HepG2 (cell line): Measurements from ENCODE around the gene BCKDHA. TPM values are rescaled to one million over a fixed set of nuclear protein-coding genes. Genes with fewer than 3 reads are reported as not detected.

ENCODE experiments used
- ATAC-seq: fragments of 200-7000 bp; cut with Tn5 transposase; 3 replicates; pipeline ENCODE4 v1.9.1; 2020; ENCODE audit warnings: mild to moderate bottlenecking, moderate library complexity
- BruUV-seq: library from RNA; stranded (reverse); fragments of 400-500 nt; replicated peaks from 2 replicates; lab custom pipeline; 2021; lab: Mats Ljungman, UMichigan
- CTCF ChIA-PET: fragments of 300-600 bp; formaldehyde crosslinking; extraction: SDS; loops from one replicate; lab custom pipeline; 2021; ENCODE audit warnings: low total read pairs, inconsistent platforms, low intra/inter-chr PET ratio; lab: Yijun Ruan, JAX
- POLR2A ChIA-PET: fragments of 350-600 bp; sonication (Branson Sonifier 250); formaldehyde crosslinking; loops from one replicate; lab custom pipeline; 2020; ENCODE audit warnings: antibody characterized with exemption, inconsistent platforms; lab: Yijun Ruan, JAX
- DNase-seq: peaks from one replicate; pipeline ENCODE4 v3.0.0-alpha.2; 2015; ENCODE audit warnings: low spot score
- FAIRE-seq: peaks from 3 replicates; lab custom pipeline; 2011; peaks lifted over from hg19 to GRCh38; lab: Jason Lieb, UNC
- H2AFZ ChIP-seq: one replicate; pipeline ENCODE4 v1.6.1; 2011; ENCODE audit warnings: low read length, inconsistent platforms
- H3K27ac ChIP-seq: fragments of 300-600 bp; 3 replicates; pipeline ENCODE4 v1.8.0; 2011; ENCODE audit warnings: mixed run types, mild to moderate bottlenecking, mixed read lengths, low read length, inconsistent platforms; ENCODE audit not compliant: insufficient read depth; ENCODE audit errors: extremely low read length
- H3K27me3 ChIP-seq, 2 experiments: fragments of 200-600 bp in 1 of 2; 2 replicates in 1 of 2; 3 replicates in 1 of 2; pipeline versions ENCODE4 v1.6.0 to v1.8.0; 2011; ENCODE audit warnings: low read length in 2 of 2, mild to moderate bottlenecking in 2 of 2, moderate library complexity in 2 of 2, inconsistent platforms in 1 of 2; ENCODE audit not compliant: insufficient read depth in 2 of 2, control insufficient read depth in 1 of 2
- H3K36me3 ChIP-seq, 2 experiments: fragments of 200-600 bp in 1 of 2; replicated peaks in 1 of 2; 2 replicates in 1 of 2; 3 replicates in 1 of 2; pipeline versions ENCODE4 v1.5.1 to v1.8.0; 2011; ENCODE audit warnings: low read length in 2 of 2, inconsistent platforms in 1 of 2; ENCODE audit not compliant: insufficient read depth in 2 of 2, control insufficient read depth in 1 of 2
- H3K4me1 ChIP-seq: 2 replicates; pipeline ENCODE4 v1.5.1; 2012; ENCODE audit warnings: low read length, inconsistent platforms; ENCODE audit not compliant: insufficient read depth
- H3K4me2 ChIP-seq: 2 replicates; pipeline ENCODE4 v1.6.0; 2011; ENCODE audit warnings: low read depth, low read length, inconsistent platforms
- H3K4me3 ChIP-seq, 3 experiments: fragments of 200-600 bp in 1 of 3; sonication (generic), shearing (Covaris generic) in 1 of 3; replicated peaks in 1 of 3; 2 replicates each; pipeline ENCODE4 v1.5.1; 2011 to 2016; ENCODE audit warnings: low read length in 3 of 3, inconsistent platforms in 2 of 3, low read depth in 2 of 3, mild to moderate bottlenecking in 2 of 3, control low read depth in 1 of 3, mixed read lengths in 1 of 3; ENCODE audit not compliant: insufficient read depth in 1 of 3
- H3K79me2 ChIP-seq: one replicate; pipeline ENCODE4 v1.6.1; 2011; ENCODE audit warnings: low read length, inconsistent platforms; ENCODE audit not compliant: insufficient read depth
- H3K9ac ChIP-seq: 2 replicates; pipeline ENCODE4 v1.6.0; 2011; ENCODE audit warnings: mild to moderate bottlenecking, low read depth, low read length, inconsistent platforms; ENCODE audit not compliant: insufficient read depth
- H3K9me3 ChIP-seq: 2 replicates; pipeline ENCODE4 v1.5.1; 2012; ENCODE audit warnings: mild to moderate bottlenecking, low read length
- H4K20me1 ChIP-seq: 2 replicates; pipeline ENCODE4 v1.6.0; 2011; ENCODE audit warnings: inconsistent platforms, mild to moderate bottlenecking, low read length, moderate library complexity; ENCODE audit not compliant: insufficient read depth
- LCORL ChIP-seq, 2 experiments: fragments of 450-650 bp in 1 of 2; sonication (generic) in 1 of 2; formaldehyde crosslinking in 1 of 2; IDR thresholded peaks; 2 replicates each; pipeline versions ENCODE4 v1.5.0 to v1.6.1; 2017 to 2020; ENCODE audit warnings: antibody characterized with exemption in 1 of 2, missing genetic modification reagents in 1 of 2
- NONO ChIP-seq, 2 experiments: fragments of 450-650 bp in 1 of 2; sonication (generic) in 1 of 2; formaldehyde crosslinking in 1 of 2; IDR thresholded peaks in 1 of 2; conservative IDR thresholded peaks in 1 of 2; 2 replicates each; pipeline versions ENCODE4 v1.6.1 to v1.8.0; 2017 to 2022; ENCODE audit warnings: mild to moderate bottlenecking in 1 of 2, missing genetic modification reagents in 1 of 2, moderate library complexity in 1 of 2
- TGIF2 ChIP-seq: IDR thresholded peaks from 2 replicates; pipeline ENCODE4 v1.6.1; 2016; ENCODE audit warnings: control low read depth, missing compliant biosample characterization
- XBP1 ChIP-seq: sonication (generic); formaldehyde crosslinking; IDR thresholded peaks from 2 replicates; pipeline ENCODE4 v1.5.0; 2020; ENCODE audit warnings: missing genetic modification reagents
- ZNF501 ChIP-seq: sonication (generic); formaldehyde crosslinking; IDR thresholded peaks from 2 replicates; pipeline ENCODE4 v1.5.1; 2020; ENCODE audit warnings: mild to moderate bottlenecking, moderate library complexity, missing genetic modification reagents
- WGBS: methylation state at CpG from one replicate; pipeline ENCODE4 v1.1.6; 2017; ENCODE audit warnings: low lambda C conversion rate; 5-methylcytosine and 5-hydroxymethylcytosine counted together
- in situ Hi-C: cut with HindIII; loops from 2 replicates; pipeline ENCODE4 v1.10.0; 2017; ENCODE audit warnings: low pct_unique_long_range_greater_than_20kb; ENCODE audit not compliant: extremely low pct_ligation_motif_present
- intact Hi-C: fragments of 100-400 bp; cut with micrococcal nuclease; formaldehyde crosslinking; loops from one replicate; pipeline ENCODE4 v1.10.0; 2022; ENCODE audit not compliant: unreplicated experiment
- polyA plus RNA-seq, 8 experiments: library from polyadenylated mRNA; depleted of rRNA in 3 of 8; stranded (reverse) in 7 of 8; unstranded in 1 of 8; fragments of >200 nt; fragmentation: Illumina TruSeq in 4 of 8; extraction: Trizol in 4 of 8; gene quantifications; 2 replicates each; pipeline versions ENCODE4 v1.2.1 to v1.2.3, GENCODE V29; 2011 to 2016; ENCODE audit warnings: low read depth in 4 of 8, missing spikeins in 1 of 8, mixed read lengths in 1 of 8; ENCODE audit not compliant: insufficient read depth in 1 of 8
- total RNA-seq, 5 experiments: library from RNA; depleted of rRNA; stranded (reverse); fragments of >200 nt; fragmentation: Illumina TruSeq; extraction: Trizol; gene quantifications; 2 replicates each; pipeline ENCODE4 v1.2.3, GENCODE V29; 2016; ENCODE audit warnings: low read depth in 1 of 5
- TF ChIP-seq, protein P1 (sequence below): sonication (generic); formaldehyde crosslinking; IDR thresholded peaks from 2 replicates; pipeline ENCODE4 v1.4.0; 2020; ENCODE audit warnings: missing genetic modification reagents

The BCKDHA gene
- total and polyA plus RNA-seq, 2 of the 13 experiments (the other 11 are each of a cell fraction or from before 2014, with no cell fraction given), result 11.8 to 31.5 TPM

DNA sequence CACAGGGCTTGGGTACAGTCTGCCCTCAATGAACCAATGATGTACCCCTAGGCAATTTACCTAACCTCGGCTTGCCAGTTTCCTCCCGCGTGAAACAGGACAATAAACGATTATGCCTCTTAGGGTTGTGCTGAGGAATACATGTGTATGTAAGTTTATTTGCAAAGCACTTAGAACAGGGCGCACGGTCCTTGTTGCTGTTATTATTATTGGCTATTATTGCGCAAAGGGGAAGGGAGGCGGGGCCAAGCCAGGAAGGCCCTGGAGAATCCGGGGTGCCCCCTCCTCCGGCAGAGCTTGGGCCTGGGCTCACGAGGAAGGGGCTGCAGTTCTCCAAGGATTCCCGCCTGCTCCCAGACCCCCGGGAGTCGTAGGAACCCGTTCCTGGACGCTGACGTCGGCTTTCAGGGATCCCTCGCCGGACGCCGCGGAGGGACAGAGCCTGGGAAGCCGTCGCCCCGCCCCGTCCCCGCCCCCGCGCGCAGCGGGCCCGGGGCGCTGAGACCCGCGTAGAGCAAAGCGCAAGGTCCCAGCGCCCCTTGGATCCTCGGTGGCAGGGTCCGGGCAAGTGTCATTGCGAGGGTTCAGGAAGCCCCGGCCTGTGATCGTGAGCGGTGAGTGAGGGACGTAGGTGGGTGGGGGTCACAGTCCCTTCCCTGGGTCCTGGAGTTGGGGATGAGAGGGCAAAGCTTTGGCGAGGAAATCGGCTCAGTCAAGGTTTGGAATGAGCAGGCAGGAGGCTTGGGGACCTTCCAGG, 21.2 kb upstream of the BCKDHA start, which contains the start of gene TMEM91 (continued):
- TF ChIP-seq ZNF501 (CRISPR knock-in tag), result peak; percentile 62; the same call in 1 of the 2 replicates
- no peak for TF ChIP-seq LCORL (IDR thresholded peaks at IDR 0.05)
- TF ChIP-seq LCORL (CRISPR knock-in tag; IDR thresholded peaks at IDR 0.05), result 0 out of 2 replicates have a peak, but pooled peaks have one; percentile 26
- no peak for TF ChIP-seq XBP1 (CRISPR knock-in tag)

DNA sequence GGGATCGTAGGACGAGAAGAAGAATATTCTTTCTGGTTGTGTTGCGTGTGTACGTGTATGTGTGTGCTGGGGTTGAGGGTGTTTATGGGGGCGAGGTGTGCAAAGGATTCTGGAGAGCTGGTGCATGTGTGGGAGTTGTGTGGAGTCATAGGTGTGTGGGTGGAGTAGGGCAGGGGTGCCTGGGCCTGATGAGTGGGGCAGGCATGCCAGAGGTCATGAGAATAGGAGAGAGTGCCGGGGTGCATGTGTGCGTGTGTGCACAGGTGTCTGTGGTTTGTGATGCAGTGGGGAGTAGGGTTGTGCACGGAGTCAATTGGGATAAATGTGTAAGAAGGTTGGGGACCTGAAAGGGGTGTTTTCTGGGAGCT, 20.6 kb upstream of the BCKDHA start:
- ChIA-PET CTCF (no interaction called here), POLR2A (interaction anchor here (2.5 kb wide), 1 partner anchor 13 kb away, joined by 11 read pairs; the partner anchor contains the start of gene B9D2)
- Histone ChIP-seq H3K36me3 (no peaks in the 10 kb centered on the region; a peak in 1 of 5 replicates), H3K27ac (peak overlapping the region; percentile 50), H4K20me1 (no peaks in the 10 kb centered on the region), H3K4me2 (peak overlapping the region; percentile 83), H3K9ac (peak overlapping the region; percentile 68), H3K27me3 (no peaks in the 10 kb centered on the region), H3K4me3 (peak overlapping the region; percentile 65 to 81 (median 74)), H2AFZ (no peak overlapping the region), H3K79me2 (no peaks in the 10 kb centered on the region), H3K9me3 (no peaks in the 10 kb centered on the region), H3K4me1 (peaks cover 26% of the 10 kb centered on the region)
- in situ Hi-C loops, result no loop called here
- WGBS, result 49% methylated on average over 8 of the region's 8 CpGs
- DNase-seq (no peak), ATAC-seq (peak; percentile 58), FAIRE-seq (peak; percentile 44)
- intact Hi-C loops, result no loop called here
- BruUV-seq, result no TSS peak
- TF ChIP-seq, protein P1, sequence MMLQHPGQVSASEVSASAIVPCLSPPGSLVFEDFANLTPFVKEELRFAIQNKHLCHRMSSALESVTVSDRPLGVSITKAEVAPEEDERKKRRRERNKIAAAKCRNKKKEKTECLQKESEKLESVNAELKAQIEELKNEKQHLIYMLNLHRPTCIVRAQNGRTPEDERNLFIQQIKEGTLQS, result no peak
- TF ChIP-seq NONO (IDR thresholded peaks at IDR 0.05) (no peak), NONO (CRISPR knock-in tag; conservative IDR thresholded peaks at IDR 0.05) (0 out of 2 replicates have a peak, but pooled peaks have one; percentile 11), TGIF2 (0 out of 2 replicates have a peak, but pooled peaks have one; percentile 2)
